ENCODE results near the gene SLC26A11.

Gene SLC26A11

GRCh38 chr17:80216473-80217456, 3.5 kb upstream of the SLC26A11 start:
- in situ Hi-C loops (cut with HindIII; ENCODE audit: low sequenced_read_pairs) = loop anchor here (5.0 kb wide), 3 partner anchors 49 to 79 kb away; no protein-coding TSS in a partner anchor

DNA sequence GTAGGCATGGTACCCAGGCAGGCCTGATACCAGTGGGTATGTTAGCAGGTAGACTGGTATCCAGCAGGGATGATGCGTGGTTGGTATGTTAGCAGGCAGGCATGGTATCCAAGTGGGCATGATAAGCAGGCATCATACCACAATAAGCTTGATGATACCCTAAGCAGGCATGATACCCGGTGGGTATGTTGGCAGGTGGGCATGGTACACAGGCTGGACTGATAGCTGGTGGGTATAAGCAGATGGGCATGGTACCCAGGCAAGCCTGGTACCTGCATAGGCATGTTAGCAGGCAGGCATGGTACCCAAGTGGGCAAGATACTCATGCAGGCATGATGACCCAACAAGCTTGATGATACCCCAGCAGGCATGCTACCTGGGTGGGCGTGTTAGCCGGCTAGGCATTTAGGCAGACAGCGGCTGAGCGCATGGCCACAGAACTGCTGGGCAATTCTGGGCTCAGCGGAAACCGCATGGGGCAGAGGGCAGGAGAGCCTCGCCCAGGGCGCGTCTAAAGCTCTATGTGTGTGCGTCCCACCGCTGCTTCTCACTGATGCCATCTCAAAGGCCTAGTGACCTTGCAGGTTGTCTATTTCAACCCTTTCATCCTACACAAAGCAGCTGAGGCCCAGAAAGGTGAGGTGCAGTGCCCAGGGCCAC, 2.4 kb upstream of the SLC26A11 start:
- in situ Hi-C loops (cut with HindIII; ENCODE audit: low sequenced_read_pairs) = loop anchor here (5.0 kb wide), 3 partner anchors 51 to 81 kb away; no protein-coding TSS in a partner anchor

DNA sequence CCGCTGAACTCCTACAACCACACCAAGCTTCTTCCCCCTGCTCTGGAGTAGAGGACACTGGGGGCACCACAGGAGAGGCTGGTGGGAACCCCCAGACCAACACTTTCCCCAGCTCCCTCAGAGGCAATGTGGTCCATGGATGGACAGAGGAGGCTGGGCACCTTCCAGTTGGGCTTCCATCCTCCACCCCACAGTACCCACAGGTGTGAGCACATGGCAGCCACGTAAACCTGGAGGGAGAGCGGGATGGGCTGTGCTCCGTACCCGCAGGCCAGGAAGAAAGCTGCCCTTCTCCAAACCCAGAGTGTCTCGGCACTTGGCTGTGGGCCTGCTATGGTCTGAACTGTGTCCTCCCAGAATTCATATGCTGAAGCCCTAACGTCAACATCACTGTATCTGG, 1.8 kb upstream of the SLC26A11 start:
- in situ Hi-C loops (cut with HindIII; ENCODE audit: low sequenced_read_pairs) = loop anchor here (5.0 kb wide), 3 partner anchors 51 to 81 kb away; no protein-coding TSS in a partner anchor

DNA sequence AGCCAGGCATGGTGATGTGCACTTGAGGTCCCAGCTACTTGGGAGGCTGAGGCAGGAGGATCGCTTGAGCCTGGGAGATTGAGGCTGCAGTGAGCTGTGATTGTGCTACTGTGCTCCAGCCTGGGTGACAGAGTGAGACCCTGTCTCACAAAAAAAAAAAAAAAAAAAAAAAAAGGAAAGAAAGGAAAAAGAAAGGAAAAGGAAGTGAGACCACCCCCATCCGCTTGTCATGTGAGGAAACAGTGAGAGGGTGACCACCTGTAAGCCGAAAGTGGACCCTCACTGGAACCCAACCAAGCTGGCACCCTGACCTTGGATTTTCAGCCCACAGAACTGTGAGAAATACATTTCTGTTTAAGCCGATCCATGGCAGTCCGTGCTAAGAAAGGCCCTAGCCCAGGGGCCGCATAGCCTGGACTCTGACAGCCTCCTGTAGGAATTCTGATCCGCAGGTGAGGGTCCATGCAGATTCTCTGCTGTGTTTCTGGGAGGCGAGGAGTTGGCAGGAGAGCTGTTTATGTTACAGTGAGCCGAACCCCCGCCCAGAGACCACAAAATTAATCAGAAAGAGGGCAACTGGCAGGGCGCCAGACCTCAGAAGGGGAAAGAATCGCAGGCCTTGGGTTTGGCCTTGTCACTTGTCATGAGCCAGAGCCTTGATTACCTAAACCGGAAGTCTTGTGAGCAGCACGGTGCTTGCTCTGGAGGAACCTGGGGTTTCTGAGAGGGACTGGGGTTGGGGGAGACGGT, 1.0 kb upstream of the SLC26A11 start:
- in situ Hi-C loops (cut with HindIII; ENCODE audit: low sequenced_read_pairs) = loop anchor here (5.0 kb wide), 3 partner anchors 52 to 82 kb away; no protein-coding TSS in a partner anchor

DNA sequence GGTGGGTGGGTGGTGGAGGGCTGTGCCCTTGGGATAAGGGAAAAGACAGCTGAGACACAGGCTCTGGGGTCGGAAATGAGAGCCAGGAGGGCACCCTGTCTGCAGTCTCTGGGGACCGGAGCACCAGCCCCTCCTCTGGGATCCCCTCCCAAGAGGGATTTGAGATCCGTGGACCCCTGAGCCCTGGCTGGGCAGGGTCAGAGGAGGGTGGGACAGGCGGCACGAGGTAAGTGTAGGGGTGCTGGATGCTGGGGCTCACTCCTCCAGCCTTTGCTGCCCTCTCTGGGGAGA, 519 bp upstream of the SLC26A11 start:
- in situ Hi-C loops (cut with HindIII; ENCODE audit: low sequenced_read_pairs) = loop anchor here (5.0 kb wide), 3 partner anchors 52 to 82 kb away; no protein-coding TSS in a partner anchor

- in situ Hi-C loops (cut with HindIII; ENCODE audit: low sequenced_read_pairs) = no loop called here
Measured at GRCh38 chr17:80220736-80221215, 549 bp downstream of the SLC26A11 start.

- in situ Hi-C loops (cut with HindIII; ENCODE audit: low sequenced_read_pairs) = no loop called here
Measured at GRCh38 chr17:80221351-80222105, 1.3 kb downstream of the SLC26A11 start.

- in situ Hi-C loops (cut with HindIII; ENCODE audit: low sequenced_read_pairs) = no loop called here
Measured at GRCh38 chr17:80222376-80223141, 2.3 kb downstream of the SLC26A11 start.

- in situ Hi-C loops (cut with HindIII; ENCODE audit: low sequenced_read_pairs) = no loop called here
Measured at GRCh38 chr17:80223142-80223815, 3.1 kb downstream of the SLC26A11 start.

GRCh38 chr17:80223838-80224497, 3.7 kb downstream of the SLC26A11 start:
- in situ Hi-C loops (cut with HindIII; ENCODE audit: low sequenced_read_pairs) = no loop called here

DNA sequence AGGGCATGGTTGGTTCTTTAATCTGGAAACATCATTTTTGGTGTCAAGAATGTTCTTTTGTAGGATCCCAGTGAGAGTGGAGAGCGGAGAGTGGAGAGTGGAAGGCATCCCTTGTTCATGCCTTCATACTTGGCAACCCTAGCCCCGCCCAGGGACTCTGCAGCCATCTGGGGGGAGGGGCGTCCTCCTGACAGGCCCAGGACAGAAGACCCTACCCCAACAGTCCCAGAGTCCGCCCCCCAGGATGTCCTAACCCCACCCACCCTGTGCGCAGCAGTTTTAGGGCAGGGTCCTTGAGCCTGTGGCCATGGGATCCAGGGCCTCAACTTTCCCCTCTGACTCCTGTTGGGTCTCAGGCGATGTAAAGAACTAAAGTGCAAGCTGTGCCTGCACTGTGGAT, 4.5 kb downstream of the SLC26A11 start:
- in situ Hi-C loops (cut with HindIII; ENCODE audit: low sequenced_read_pairs) = no loop called here

DNA sequence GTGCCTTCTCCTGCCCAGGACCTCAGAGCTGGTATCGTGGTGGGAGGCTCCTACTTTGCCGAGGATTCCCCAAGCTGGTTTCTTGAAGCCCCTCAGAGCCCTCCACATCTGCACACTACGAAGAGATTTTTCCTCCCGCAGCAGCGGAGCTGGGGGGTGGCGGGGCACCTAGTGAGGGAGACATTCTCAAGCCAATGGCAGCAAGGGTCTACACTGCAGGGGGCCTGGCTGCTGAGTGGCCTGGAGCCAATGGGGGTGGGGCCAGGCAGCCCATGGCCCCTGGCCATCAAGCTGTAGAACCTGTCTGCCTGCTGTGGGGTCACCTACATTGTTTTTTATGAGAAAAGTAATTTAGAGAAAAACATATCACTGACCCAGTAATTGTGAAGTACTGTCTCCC, 5.0 kb downstream of the SLC26A11 start:
- in situ Hi-C loops (cut with HindIII; ENCODE audit: low sequenced_read_pairs) = no loop called here

- in situ Hi-C loops (cut with HindIII; ENCODE audit: low sequenced_read_pairs) = no loop called here
Measured at GRCh38 chr17:80227156-80227555, 6.9 kb downstream of the SLC26A11 start.

DNA sequence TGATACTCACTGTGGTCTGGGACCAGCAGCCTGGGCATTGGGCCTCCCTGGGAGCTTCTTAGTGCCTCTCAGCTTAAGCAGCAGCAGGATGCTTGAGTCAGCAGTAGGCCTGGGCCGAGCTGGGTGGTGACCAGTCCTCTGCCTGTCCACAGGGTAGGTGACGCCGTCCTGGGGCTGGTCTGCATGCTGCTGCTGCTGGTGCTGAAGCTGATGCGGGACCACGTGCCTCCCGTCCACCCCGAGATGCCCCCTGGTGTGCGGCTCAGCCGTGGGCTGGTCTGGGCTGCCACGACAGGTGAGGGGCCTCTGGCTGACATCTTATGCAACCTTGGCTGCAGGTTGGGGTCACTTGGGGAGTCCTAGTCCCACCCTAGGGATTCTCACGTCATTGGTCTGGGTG, 7.4 kb downstream of the SLC26A11 start:
- in situ Hi-C loops (cut with HindIII; ENCODE audit: low sequenced_read_pairs) = no loop called here

DNA sequence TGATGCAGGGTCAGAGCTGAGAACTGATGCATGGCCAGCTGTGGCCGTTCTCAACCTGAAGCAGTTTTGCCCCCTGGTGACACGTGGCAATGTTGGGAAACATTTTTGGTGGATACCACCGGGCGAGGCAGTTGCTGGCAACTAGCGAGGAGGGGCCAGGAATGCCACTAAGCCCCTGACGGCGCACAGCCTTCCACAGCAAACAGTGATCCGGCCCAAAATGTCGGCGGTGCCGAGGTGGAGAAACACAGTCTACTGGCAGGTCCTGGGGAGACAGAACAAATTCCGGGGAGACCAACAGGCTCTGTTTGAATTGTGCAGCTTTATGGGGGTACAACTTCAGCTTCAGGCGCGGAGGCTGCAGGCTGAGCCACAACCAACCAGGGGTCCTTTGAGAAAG, 8.2 kb downstream of the SLC26A11 start:
- in situ Hi-C loops (cut with HindIII; ENCODE audit: low sequenced_read_pairs) = no loop called here

DNA sequence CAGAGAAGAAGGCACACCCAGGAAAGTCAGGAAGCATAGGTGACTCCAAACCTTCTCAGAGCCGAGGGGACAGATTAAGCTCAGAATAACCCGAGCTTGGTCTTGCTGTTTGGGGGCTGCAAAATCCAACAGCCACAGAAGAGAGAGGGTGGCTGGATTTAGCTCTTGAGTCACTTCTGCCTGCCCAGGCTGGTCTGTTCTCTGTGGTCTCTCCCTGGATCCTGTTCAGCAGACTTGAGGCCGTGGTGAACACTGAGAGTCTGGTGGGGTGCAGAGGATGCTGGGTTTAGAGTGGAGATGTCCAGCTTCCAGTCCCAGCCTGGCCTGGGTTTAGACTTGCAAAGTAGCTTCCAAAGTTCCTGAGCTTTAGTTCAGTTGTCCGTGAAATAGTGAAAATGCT, 8.8 kb downstream of the SLC26A11 start:
- in situ Hi-C loops (cut with HindIII; ENCODE audit: low sequenced_read_pairs) = no loop called here

- in situ Hi-C loops (cut with HindIII; ENCODE audit: low sequenced_read_pairs) = no loop called here
Measured at GRCh38 chr17:80232438-80232837, 12.2 kb downstream of the SLC26A11 start.

DNA sequence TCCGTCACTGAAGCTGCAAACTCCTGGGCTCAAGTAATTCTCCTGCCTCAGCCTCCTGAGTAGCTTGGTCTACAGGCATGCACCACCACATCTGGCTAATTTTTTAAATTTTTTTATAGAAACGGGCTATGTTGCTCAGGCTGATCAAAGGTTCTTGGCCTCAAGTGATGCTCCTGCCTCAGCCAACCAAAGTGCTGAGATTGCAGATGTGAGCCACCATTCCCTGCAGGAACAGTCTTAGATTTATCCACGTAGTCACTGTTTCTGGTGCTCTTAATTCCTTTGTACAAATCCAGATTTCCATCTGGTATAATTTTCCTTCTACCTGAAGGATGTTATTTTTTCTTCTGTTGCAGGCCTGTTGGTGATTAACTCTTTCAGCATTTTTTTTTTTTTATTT, 13.0 kb downstream of the SLC26A11 start:
- in situ Hi-C loops (cut with HindIII; ENCODE audit: low sequenced_read_pairs) = no loop called here

DNA sequence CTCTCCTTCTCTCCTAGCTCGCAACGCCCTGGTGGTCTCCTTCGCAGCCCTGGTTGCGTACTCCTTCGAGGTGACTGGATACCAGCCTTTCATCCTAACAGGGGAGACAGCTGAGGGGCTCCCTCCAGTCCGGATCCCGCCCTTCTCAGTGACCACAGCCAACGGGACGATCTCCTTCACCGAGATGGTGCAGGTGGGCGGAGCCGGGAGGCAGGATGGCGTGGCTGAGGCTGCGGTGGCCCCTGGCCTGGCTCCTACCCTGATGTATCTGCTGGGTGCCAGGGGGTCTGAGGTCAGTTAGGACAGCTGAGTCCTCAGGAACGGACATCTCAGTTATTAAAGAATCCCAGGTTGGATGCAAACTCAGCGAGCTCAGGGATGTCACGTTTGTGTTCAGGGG, 16.7 kb downstream of the SLC26A11 start:
- in situ Hi-C loops (cut with HindIII; ENCODE audit: low sequenced_read_pairs) = no loop called here

Measured in endothelial cell of hepatic sinusoid (primary cell).